ENCODE measurements around the gene RGL2. TPM values are rescaled to one million over a fixed set of nuclear protein-coding genes. Genes with fewer than 3 reads are reported as not detected.
"Not testable (repeated sequence)": the region's sequence is repeated elsewhere in the genome, so short reads cannot be mapped to it uniquely, and the experiment has no call there.

Gene RGL2
- polyA plus RNA-seq, 1 donor (not counting 4 experiments of a cell fraction or from before 2014, with no cell fraction given), result 33.6 TPM

- H3K27me3 ChIP-seq (ENCODE audit: control insufficient read depth, extremely low read depth, insufficient read depth, low read length), result no peaks in the 10 kb centered on the region
- peak overlapping the region; percentile 98 for H3K9ac ChIP-seq (ENCODE audit: control insufficient read depth, extremely low read depth, insufficient read depth, low read length)
- H3K4me2 ChIP-seq (ENCODE audit: control insufficient read depth, extremely low read depth, insufficient read depth, low read depth, low read length), result peak overlapping the region; percentile 84
- peaks cover 29% of the 10 kb centered on the region for H4K20me1 ChIP-seq (ENCODE audit: control insufficient read depth, extremely low read depth, insufficient read depth, low read length)
- no peak for FAIRE-seq
- peaks cover 54% of the 10 kb centered on the region for H3K79me2 ChIP-seq (ENCODE audit: control insufficient read depth, insufficient read depth, low read length)
- dilution Hi-C loops (cut with MboI; ENCODE audit: extremely low pct_ligation_motif_present, low sequenced_read_pairs), result no loop called here
- peaks cover 41 to 54% of the 10 kb centered on the region in 2 experiments for H3K36me3 ChIP-seq (ENCODE audit: control insufficient read depth in 2 of 2, extremely low read depth in 1 of 2, insufficient read depth in 2 of 2, low read length in 2 of 2)
- peak overlapping the region; percentile 76 to 100 (median 96) for H3K4me3 ChIP-seq (ENCODE audit: control insufficient read depth in 2 of 3, extremely low read depth in 1 of 3, insufficient read depth in 2 of 3, low read depth in 1 of 3, low read length in 3 of 3)
- H3K27ac ChIP-seq (ENCODE audit: control insufficient read depth, insufficient read depth, low read length), result peak overlapping the region; percentile 99
- TF ChIP-seq EZH2 (IDR thresholded peaks at IDR 0.05; ENCODE audit: low read length) (no peak), CTCF (optimal IDR thresholded peaks at IDR 0.05 in 1 of 3, IDR thresholded peaks at IDR 0.05 in 1 of 3, conservative IDR thresholded peaks at IDR 0.05 in 1 of 3; ENCODE audit: extremely low read depth in 1 of 3, insufficient read depth in 2 of 3, low read length in 3 of 3) (no peak)
- H3K9me3 ChIP-seq (ENCODE audit: control insufficient read depth, low read depth, low read length), result no peaks in the 10 kb centered on the region
- no peak for DNase-seq (ENCODE audit: low read depth, low spot score)
- peak overlapping the region; percentile 98 for H2AFZ ChIP-seq (ENCODE audit: control insufficient read depth, low read length)
- peaks cover 30% of the 10 kb centered on the region for H3K4me1 ChIP-seq (ENCODE audit: control insufficient read depth, extremely low read depth, insufficient read depth, low read length)
- H3K9me1 ChIP-seq (ENCODE audit: control insufficient read depth, extremely low read depth, insufficient read depth, low read length), result peaks cover 2% of the 10 kb centered on the region
These were observed 27.6 kb downstream of the RGL2 start for GRCh38 chr6:33271117-33271467.

DNA sequence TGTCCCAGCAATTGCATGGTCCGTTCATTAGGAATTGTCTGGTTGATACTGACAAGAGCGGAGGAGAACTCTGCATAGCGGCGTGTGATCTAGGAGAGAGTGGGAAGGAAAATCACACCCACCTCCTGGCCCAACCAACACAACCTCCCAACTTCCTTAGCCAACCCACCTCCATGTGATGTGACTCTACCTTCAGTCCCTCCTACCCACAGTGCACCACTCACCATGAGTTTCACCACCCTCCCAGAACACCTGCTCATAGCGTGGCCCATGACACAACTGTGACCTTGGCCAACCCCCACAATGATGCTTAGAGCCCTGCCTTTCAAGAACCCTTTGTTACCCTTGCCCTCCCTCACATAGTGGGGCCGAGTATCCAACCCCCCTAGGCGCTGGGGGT, 34.7 kb downstream of the RGL2 start:
- FAIRE-seq (no peak), DNase-seq (ENCODE audit: low read depth, low spot score) (no peak)
- no peaks in the 10 kb centered on the region for H3K27me3 ChIP-seq (ENCODE audit: control insufficient read depth, extremely low read depth, insufficient read depth, low read length)
- no peak overlapping the region for H2AFZ ChIP-seq (ENCODE audit: control insufficient read depth, low read length)
- no peak overlapping the region for H3K27ac ChIP-seq (ENCODE audit: control insufficient read depth, insufficient read depth, low read length)
- H3K79me2 ChIP-seq (ENCODE audit: control insufficient read depth, insufficient read depth, low read length), result no peaks in the 10 kb centered on the region
- TF ChIP-seq EZH2 (IDR thresholded peaks at IDR 0.05; ENCODE audit: low read length) (no peak), CTCF (optimal IDR thresholded peaks at IDR 0.05 in 1 of 3, IDR thresholded peaks at IDR 0.05 in 1 of 3, conservative IDR thresholded peaks at IDR 0.05 in 1 of 3; ENCODE audit: extremely low read depth in 1 of 3, insufficient read depth in 2 of 3, low read length in 3 of 3) (no peak)
- H4K20me1 ChIP-seq (ENCODE audit: control insufficient read depth, extremely low read depth, insufficient read depth, low read length), result no peaks in the 10 kb centered on the region
- H3K4me3 ChIP-seq (ENCODE audit: control insufficient read depth in 2 of 3, extremely low read depth in 1 of 3, insufficient read depth in 2 of 3, low read depth in 1 of 3, low read length in 3 of 3), result no peak overlapping the region
- H3K36me3 ChIP-seq (ENCODE audit: control insufficient read depth in 2 of 2, extremely low read depth in 1 of 2, insufficient read depth in 2 of 2, low read length in 2 of 2), result peaks cover 29 to 34% of the 10 kb centered on the region in 2 experiments
- no peak overlapping the region for H3K4me2 ChIP-seq (ENCODE audit: control insufficient read depth, extremely low read depth, insufficient read depth, low read depth, low read length)
- peaks cover 8% of the 10 kb centered on the region for H3K4me1 ChIP-seq (ENCODE audit: control insufficient read depth, extremely low read depth, insufficient read depth, low read length)
- no peaks in the 10 kb centered on the region for H3K9me3 ChIP-seq (ENCODE audit: control insufficient read depth, low read depth, low read length)
- dilution Hi-C loops (cut with MboI; ENCODE audit: extremely low pct_ligation_motif_present, low sequenced_read_pairs), result no loop called here
- no peaks in the 10 kb centered on the region for H3K9me1 ChIP-seq (ENCODE audit: control insufficient read depth, extremely low read depth, insufficient read depth, low read length)
- no peak overlapping the region for H3K9ac ChIP-seq (ENCODE audit: control insufficient read depth, extremely low read depth, insufficient read depth, low read length)

DNA sequence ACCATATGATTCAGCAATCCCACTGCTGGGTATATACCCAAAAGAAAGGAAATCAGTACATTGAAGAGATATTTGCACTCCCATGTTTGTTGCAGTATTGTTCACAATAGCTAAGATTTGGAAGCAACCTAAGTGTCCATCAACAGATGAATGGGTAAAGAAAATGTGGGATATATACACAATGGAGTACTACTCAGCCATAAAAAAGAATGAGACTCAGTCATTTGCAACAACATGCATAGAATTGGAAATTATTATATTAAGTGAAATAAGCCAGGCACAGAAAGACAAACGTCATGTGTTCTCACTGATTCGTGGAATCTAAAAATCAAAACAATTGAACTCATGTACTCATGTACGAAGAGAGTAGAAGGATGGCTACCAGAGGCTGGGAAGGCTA, 36.3 kb downstream of the RGL2 start:
- H3K4me3 ChIP-seq (ENCODE audit: control insufficient read depth in 2 of 3, extremely low read depth in 1 of 3, insufficient read depth in 2 of 3, low read depth in 1 of 3, low read length in 3 of 3); H4K20me1 ChIP-seq (ENCODE audit: control insufficient read depth, extremely low read depth, insufficient read depth, low read length); H2AFZ ChIP-seq (ENCODE audit: control insufficient read depth, low read length); H3K9ac ChIP-seq (ENCODE audit: control insufficient read depth, extremely low read depth, insufficient read depth, low read length); H3K79me2 ChIP-seq (ENCODE audit: control insufficient read depth, insufficient read depth, low read length); H3K9me3 ChIP-seq (ENCODE audit: control insufficient read depth, low read depth, low read length); H3K4me2 ChIP-seq (ENCODE audit: control insufficient read depth, extremely low read depth, insufficient read depth, low read depth, low read length); H3K9me1 ChIP-seq (ENCODE audit: control insufficient read depth, extremely low read depth, insufficient read depth, low read length); H3K4me1 ChIP-seq (ENCODE audit: control insufficient read depth, extremely low read depth, insufficient read depth, low read length); dilution Hi-C loops (cut with MboI; ENCODE audit: extremely low pct_ligation_motif_present, low sequenced_read_pairs); FAIRE-seq; H3K27me3 ChIP-seq (ENCODE audit: control insufficient read depth, extremely low read depth, insufficient read depth, low read length); DNase-seq (ENCODE audit: low read depth, low spot score); H3K27ac ChIP-seq (ENCODE audit: control insufficient read depth, insufficient read depth, low read length): not testable (repeated sequence)
- peaks cover 19 to 25% of the 10 kb centered on the region in 2 experiments for H3K36me3 ChIP-seq (ENCODE audit: control insufficient read depth in 2 of 2, extremely low read depth in 1 of 2, insufficient read depth in 2 of 2, low read length in 2 of 2)
